DOHH2 (cell line): ENCODE results near the gene INTS2.

Source experiments
- EZH2phosphoT487 ChIP-seq: fragments of 200-600 bp; sonication (generic); IDR thresholded peaks from 2 replicates; pipeline ENCODE4 v1.6.1; 2017; ENCODE audit warnings: borderline replicate concordance, mild to moderate bottlenecking, antibody characterized with exemption, low read length, moderate library complexity, mixed read lengths
- TF ChIP-seq, protein P1 (sequence below): fragments of 200-600 bp; sonication (generic); IDR thresholded peaks from one replicate; pipeline ENCODE4 v1.5.1; 2014; ENCODE audit warnings: antibody characterized with exemption, mild to moderate bottlenecking, low read depth, low read length; ENCODE audit not compliant: poor library complexity, severe bottlenecking

DNA sequence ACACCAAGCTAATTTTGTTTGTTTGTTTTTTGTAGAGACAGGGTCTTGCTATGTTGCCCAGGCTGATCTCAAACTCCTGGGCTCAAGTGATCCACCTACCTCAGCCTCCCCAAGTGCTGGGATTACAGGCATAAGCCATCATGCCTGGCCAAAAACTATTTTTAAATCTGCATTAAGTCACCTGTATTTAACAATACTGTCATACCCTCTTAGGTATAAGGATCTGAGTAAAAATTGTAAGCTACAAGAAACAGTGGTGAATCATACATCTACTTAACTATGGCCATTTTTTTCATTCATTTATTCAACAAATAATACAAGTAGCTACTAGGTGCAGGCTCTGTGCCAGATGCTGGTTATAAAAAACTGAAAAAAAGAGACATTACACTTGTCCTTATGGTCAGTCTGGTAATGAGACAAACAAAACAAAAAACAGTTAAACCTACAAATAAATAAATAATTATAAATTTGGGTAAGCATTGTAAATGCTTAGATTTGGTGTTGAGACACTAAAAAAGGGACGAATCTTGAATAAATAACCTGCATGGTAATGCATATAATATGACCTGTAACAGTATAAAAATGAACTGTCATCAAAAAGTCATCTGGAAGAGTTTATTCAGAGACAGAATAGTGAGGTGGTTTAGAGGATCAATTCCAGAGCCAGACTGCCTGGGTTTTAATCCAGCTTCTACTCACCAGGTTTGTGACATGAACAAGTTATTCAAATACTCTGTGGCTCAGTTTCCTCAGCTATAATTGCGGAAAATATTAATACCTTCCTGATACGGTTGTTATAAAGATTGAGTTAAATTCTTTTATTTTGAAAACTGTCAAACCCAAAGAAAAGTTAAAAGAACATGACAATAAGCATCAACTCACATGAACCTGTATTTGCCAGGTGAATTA lies 91.3 kb downstream of the INTS2 start:
- TF ChIP-seq, protein P1, sequence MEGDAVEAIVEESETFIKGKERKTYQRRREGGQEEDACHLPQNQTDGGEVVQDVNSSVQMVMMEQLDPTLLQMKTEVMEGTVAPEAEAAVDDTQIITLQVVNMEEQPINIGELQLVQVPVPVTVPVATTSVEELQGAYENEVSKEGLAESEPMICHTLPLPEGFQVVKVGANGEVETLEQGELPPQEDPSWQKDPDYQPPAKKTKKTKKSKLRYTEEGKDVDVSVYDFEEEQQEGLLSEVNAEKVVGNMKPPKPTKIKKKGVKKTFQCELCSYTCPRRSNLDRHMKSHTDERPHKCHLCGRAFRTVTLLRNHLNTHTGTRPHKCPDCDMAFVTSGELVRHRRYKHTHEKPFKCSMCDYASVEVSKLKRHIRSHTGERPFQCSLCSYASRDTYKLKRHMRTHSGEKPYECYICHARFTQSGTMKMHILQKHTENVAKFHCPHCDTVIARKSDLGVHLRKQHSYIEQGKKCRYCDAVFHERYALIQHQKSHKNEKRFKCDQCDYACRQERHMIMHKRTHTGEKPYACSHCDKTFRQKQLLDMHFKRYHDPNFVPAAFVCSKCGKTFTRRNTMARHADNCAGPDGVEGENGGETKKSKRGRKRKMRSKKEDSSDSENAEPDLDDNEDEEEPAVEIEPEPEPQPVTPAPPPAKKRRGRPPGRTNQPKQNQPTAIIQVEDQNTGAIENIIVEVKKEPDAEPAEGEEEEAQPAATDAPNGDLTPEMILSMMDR, result no peak
- TF ChIP-seq EZH2phosphoT487, result no peak
